ENCODE results near the gene PRR7. TPM values are rescaled to one million over a fixed set of nuclear protein-coding genes. Genes with fewer than 3 reads are reported as not detected.
A peak's percentile ranks its signal among the peaks of the same experiment; 100 is the strongest.

The PRR7 gene
- total and polyA plus RNA-seq, 2 of the 13 experiments (the other 11 are each of a cell fraction or from before 2014, with no cell fraction given), result 4.8 to 5.0 TPM

DNA sequence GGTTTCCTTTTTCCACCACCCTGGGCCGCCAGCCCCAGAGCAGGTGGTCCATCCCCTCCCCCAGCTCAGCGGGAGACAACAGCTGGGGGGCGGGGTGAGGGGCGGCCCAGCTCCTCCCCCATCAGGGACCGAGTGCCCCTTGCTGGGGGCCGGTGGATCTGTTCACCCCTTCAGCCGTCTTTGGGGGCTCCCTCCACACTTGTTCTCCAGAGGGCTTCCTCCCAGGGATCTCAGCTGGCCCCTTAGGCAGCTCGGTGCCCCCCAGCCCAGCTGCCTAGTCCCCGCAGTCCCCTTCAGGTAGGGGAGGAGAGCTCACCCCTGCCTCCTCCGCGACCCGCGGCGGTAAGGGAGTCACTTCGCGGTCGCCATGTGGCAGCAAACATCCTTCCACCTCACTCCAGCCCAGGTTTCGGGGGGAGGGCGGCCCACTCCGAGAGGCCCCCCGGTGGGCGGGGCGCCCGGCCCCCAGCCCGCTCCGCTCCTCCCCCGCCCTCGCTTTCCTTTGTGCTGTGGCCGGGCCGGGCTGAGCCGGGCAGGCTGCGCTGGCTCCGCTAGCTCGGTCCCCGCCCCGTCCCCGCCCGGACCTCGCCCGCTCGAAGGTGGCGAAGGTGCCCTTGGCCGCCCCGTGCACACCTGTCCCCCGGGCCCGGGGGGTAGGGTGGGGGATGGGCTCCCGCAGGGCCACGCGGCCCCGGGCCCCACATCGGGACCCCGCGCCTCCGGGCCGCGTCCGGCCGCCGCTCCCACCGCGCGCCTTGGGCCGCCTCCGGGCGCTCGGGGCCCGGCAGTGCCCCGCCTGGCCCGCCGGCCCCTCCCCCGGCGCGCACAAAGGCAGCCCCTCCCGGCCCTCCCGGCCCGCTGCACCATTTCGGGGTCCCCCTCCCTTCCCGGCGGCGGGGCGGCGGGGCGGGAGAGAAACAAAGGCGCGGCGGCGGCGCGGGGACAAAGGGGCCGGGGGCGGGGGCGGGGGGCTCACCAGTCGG, 26.1 kb downstream of the PRR7 start (continued):
- TF ChIP-seq XRCC5 (optimal IDR thresholded peaks at IDR 0.05; ENCODE audit: low read length), result peak; percentile 20
- 0 out of 2 replicates have a peak, but pooled peaks have one; percentile 46 for TF ChIP-seq ARNT2 (CRISPR knock-in tag; IDR thresholded peaks at IDR 0.05; ENCODE audit: low read depth)
- 0 out of 2 replicates have a peak, but pooled peaks have one; percentile 46 for TF ChIP-seq KLF13 (CRISPR knock-in tag; IDR thresholded peaks at IDR 0.05)
- TF ChIP-seq, protein P1, sequence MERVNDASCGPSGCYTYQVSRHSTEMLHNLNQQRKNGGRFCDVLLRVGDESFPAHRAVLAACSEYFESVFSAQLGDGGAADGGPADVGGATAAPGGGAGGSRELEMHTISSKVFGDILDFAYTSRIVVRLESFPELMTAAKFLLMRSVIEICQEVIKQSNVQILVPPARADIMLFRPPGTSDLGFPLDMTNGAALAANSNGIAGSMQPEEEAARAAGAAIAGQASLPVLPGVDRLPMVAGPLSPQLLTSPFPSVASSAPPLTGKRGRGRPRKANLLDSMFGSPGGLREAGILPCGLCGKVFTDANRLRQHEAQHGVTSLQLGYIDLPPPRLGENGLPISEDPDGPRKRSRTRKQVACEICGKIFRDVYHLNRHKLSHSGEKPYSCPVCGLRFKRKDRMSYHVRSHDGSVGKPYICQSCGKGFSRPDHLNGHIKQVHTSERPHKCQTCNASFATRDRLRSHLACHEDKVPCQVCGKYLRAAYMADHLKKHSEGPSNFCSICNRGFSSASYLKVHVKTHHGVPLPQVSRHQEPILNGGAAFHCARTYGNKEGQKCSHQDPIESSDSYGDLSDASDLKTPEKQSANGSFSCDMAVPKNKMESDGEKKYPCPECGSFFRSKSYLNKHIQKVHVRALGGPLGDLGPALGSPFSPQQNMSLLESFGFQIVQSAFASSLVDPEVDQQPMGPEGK (CRISPR knock-in tag; IDR thresholded peaks at IDR 0.05), result peak; percentile 92
- TF ChIP-seq ZNF331 (CRISPR knock-in tag; IDR thresholded peaks at IDR 0.05), result peak; percentile 19; the same call in 1 of the 2 replicates
- TF ChIP-seq, protein P2, sequence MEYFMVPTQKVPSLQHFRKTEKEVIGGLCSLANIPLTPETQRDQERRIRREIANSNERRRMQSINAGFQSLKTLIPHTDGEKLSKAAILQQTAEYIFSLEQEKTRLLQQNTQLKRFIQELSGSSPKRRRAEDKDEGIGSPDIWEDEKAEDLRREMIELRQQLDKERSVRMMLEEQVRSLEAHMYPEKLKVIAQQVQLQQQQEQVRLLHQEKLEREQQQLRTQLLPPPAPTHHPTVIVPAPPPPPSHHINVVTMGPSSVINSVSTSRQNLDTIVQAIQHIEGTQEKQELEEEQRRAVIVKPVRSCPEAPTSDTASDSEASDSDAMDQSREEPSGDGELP (IDR thresholded peaks at IDR 0.05; ENCODE audit: borderline replicate concordance, low read depth), result peak; percentile 72; the same call in 1 of the 2 replicates
- no peak for TF ChIP-seq ZNF224 (CRISPR knock-in tag; IDR thresholded peaks at IDR 0.05)
- 0 out of 2 replicates have a peak, but pooled peaks have one; percentile 15 for TF ChIP-seq NR2C2 (CRISPR knock-in tag; IDR thresholded peaks at IDR 0.05; ENCODE audit: borderline replicate concordance)
- TF ChIP-seq, protein P3, sequence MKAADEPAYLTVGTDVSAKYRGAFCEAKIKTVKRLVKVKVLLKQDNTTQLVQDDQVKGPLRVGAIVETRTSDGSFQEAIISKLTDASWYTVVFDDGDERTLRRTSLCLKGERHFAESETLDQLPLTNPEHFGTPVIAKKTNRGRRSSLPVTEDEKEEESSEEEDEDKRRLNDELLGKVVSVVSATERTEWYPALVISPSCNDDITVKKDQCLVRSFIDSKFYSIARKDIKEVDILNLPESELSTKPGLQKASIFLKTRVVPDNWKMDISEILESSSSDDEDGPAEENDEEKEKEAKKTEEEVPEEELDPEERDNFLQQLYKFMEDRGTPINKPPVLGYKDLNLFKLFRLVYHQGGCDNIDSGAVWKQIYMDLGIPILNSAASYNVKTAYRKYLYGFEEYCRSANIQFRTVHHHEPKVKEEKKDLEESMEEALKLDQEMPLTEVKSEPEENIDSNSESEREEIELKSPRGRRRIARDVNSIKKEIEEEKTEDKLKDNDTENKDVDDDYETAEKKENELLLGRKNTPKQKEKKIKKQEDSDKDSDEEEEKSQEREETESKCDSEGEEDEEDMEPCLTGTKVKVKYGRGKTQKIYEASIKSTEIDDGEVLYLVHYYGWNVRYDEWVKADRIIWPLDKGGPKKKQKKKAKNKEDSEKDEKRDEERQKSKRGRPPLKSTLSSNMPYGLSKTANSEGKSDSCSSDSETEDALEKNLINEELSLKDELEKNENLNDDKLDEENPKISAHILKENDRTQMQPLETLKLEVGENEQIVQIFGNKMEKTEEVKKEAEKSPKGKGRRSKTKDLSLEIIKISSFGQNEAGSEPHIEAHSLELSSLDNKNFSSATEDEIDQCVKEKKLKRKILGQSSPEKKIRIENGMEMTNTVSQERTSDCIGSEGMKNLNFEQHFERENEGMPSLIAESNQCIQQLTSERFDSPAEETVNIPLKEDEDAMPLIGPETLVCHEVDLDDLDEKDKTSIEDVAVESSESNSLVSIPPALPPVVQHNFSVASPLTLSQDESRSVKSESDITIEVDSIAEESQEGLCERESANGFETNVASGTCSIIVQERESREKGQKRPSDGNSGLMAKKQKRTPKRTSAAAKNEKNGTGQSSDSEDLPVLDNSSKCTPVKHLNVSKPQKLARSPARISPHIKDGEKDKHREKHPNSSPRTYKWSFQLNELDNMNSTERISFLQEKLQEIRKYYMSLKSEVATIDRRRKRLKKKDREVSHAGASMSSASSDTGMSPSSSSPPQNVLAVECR (CRISPR knock-in tag; IDR thresholded peaks at IDR 0.05; ENCODE audit: borderline replicate concordance), result peak; percentile 24; the same call in 1 of the 2 replicates
- 0 out of 2 replicates have a peak, but pooled peaks have one; percentile 17 for TF ChIP-seq THAP11 (CRISPR knock-in tag; IDR thresholded peaks at IDR 0.05)
- 0 out of 2 replicates have a peak, but pooled peaks have one; percentile 1 for TF ChIP-seq ZFX (CRISPR knock-in tag; IDR thresholded peaks at IDR 0.05; ENCODE audit: low read depth)
- TF ChIP-seq, protein P4, sequence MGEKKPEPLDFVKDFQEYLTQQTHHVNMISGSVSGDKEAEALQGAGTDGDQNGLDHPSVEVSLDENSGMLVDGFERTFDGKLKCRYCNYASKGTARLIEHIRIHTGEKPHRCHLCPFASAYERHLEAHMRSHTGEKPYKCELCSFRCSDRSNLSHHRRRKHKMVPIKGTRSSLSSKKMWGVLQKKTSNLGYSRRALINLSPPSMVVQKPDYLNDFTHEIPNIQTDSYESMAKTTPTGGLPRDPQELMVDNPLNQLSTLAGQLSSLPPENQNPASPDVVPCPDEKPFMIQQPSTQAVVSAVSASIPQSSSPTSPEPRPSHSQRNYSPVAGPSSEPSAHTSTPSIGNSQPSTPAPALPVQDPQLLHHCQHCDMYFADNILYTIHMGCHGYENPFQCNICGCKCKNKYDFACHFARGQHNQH (CRISPR knock-in tag; IDR thresholded peaks at IDR 0.05), result no peak
- TF ChIP-seq, protein P5, sequence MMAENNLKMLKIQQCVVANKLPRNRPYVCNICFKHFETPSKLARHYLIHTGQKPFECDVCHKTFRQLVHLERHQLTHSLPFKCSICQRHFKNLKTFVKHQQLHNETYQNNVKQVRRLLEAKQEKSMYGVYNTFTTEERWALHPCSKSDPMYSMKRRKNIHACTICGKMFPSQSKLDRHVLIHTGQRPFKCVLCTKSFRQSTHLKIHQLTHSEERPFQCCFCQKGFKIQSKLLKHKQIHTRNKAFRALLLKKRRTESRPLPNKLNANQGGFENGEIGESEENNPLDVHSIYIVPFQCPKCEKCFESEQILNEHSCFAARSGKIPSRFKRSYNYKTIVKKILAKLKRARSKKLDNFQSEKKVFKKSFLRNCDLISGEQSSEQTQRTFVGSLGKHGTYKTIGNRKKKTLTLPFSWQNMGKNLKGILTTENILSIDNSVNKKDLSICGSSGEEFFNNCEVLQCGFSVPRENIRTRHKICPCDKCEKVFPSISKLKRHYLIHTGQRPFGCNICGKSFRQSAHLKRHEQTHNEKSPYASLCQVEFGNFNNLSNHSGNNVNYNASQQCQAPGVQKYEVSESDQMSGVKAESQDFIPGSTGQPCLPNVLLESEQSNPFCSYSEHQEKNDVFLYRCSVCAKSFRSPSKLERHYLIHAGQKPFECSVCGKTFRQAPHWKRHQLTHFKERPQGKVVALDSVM (CRISPR knock-in tag; IDR thresholded peaks at IDR 0.05), result no peak
- no peak for TF ChIP-seq ZMYM4 (CRISPR knock-in tag; IDR thresholded peaks at IDR 0.05)

All from HepG2 (cell line).